Fibroblast of skin of abdomen (primary cell): ENCODE data around the gene B9D1.
A peak's percentile ranks its signal among the peaks of the same experiment; 100 is the strongest.

Experiments used
- DNase-seq: peaks from one replicate; pipeline ENCODE4 v3.0.0-alpha.2; 2013

The B9D1 gene

DNA sequence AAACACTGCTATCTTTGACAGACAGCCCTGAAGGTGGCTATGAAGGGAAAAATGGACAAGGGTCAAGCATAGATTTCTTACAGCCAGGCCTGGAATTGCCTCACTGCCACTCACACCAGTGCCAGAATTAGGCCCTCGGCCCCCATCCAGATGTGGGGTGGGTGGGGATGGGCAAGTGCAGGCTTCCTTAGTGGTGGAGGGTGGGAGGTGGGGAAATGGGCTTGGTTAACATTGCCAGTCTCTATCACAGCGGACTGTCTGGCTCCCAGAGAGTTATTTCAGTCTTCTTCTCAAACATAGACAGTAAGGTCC lies 24.9 kb downstream of the B9D1 start:
- DNase-seq, result no peak

DNA sequence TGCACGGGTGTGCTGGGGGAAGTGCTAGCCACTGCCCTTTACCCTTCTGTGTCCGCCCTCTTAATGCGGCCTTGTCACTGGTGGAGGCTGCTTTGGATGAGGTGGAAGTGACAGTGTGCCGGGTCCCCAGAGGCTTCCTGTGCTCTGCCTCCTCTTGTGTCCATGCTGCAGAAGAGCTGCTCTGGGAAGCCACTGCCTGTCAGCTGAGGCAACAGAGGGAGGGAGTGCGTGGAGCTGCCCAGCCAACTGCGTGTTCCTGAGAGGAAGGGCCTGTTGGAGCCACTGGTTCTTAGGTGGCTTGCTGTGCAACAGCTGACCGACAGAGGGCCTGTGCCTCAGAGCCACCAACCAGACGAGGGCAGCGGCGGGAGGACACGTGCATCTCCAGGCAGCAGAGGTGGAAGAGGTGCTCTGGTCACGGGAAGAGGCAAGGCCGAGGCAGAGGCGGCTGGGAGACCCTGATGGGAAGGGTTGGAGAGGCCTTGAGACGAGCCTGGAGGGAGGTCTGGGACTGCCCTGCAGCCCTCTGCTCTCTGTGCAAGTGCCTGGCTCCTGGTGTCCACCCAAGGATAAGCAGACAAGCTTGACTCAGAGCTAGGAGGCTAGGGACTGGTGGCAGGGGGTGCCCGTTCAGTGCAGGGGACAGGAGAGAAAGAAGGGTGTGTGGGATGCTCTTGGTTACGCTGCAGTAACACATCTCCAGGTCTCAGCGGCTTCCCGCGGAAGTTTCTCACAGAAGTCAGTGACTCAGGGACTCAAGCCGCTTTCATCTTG lies 25.4 kb downstream of the B9D1 start:
- DNase-seq, result no peak

GRCh38 chr17:19335951-19336631 lies 26.4 kb downstream of the B9D1 start:
- no peak for DNase-seq

- DNase-seq, result no peak
Measured at GRCh38 chr17:19334331-19334730, 28.2 kb downstream of the B9D1 start.

DNA sequence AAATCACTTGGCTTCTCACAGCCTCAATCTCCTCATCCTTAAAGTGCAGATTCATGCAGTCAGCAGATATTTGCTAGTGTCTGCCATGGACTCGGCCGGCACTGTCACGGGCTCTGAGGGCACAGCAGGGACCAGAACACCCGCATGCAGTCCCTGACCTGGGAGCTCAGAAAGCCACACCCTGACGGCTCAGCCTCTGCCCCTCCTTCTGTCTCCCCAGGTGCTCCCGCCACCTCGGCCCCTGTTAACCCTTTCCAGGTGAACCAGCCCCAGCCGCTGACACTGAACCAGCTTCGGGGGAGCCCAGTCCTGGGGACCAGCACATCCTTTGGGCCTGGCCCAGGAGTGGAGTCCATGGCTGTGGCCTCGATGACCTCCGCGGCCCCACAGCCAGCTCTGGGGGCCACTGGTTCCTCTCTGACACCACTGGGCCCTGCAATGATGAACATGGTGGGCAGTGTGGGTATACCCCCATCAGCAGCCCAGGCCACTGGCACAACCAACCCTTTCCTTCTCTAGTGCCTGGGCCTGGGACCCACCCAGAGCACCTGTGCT lies 28.7 kb downstream of the B9D1 start:
- DNase-seq, result no peak

GRCh38 chr17:19333132-19333440 lies 29.4 kb downstream of the B9D1 start:
- no peak for DNase-seq

- no peak for DNase-seq
Measured at GRCh38 chr17:19332371-19333131, 30.0 kb downstream of the B9D1 start.

DNA sequence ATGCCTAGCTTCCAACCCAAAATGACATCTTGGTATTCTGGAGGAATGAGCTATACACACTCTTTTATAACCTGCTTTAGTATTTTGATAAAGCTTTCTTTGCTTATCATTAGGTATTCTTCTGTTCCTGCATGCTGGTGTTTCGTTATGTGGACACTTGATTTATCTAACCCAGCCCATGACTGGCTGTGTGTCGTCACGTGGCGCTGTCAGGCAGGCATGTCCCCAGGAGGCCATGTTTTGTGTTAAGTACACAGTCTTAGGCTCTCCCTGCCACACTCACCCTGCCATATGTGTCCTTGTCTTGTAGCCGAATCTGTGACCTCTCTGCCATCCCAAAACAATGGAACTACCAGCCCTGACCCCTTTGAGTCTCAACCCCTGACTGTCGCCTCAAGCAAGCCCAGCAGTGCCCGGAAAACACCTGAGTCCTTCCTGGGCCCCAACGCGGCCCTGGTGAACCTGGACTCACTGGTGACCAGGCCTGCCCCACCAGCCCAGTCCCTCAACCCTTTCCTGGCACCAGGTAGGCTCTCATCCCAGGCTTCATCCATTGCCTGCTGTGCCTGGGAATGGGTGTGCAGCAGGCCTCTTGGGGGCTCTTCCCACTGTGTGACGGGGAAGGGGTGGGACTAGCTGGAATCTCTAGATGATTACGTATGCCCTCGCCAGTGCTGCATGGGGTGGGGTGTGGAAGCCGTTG lies 30.8 kb downstream of the B9D1 start:
- no peak for DNase-seq

- DNase-seq, result peak; percentile 86
Measured at GRCh38 chr17:19331134-19331533, 31.4 kb downstream of the B9D1 start.

DNA sequence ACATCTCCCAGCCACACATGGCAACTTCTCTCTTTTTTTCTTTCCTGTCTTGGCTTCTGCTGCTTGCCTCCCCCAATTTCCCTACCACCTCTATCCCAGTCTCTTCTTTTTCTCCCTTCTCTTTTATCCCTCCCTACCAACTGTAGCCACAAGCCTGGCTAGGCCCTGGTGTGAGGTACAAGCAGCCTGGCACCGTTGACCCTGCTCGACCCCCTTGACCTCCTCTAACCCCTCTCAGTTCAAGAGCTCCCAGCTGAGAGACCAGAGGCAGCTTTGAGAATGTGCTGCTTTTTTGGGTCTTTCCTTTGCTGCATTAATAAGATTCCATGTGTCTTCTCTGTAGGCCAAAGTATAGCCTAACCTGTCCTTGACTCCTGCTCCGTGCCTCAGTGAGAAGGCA lies 32.3 kb downstream of the B9D1 start:
- DNase-seq, result no peak

DNA sequence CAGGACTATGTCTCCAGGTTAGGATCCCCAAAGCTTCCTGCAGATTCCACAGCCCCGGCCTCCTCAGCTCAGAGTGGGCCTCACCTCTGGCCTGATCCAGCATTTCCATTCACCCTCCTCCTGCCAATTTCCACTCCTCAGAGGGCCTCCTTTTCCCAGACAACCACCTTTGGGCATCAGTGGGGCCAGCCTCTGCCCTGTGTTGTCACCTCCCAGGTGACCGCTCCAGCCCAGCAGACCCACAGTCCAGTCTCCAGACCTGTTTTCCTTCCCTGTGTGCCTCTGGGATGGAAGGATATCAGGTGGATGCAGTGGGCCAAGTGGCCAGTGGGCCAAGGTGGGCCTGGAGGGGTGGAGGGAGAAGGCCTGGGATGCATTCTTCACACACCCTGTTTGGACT lies 32.7 kb downstream of the B9D1 start:
- DNase-seq, result no peak

GRCh38 chr17:19329136-19329535 lies 33.4 kb downstream of the B9D1 start:
- DNase-seq, result no peak

DNA sequence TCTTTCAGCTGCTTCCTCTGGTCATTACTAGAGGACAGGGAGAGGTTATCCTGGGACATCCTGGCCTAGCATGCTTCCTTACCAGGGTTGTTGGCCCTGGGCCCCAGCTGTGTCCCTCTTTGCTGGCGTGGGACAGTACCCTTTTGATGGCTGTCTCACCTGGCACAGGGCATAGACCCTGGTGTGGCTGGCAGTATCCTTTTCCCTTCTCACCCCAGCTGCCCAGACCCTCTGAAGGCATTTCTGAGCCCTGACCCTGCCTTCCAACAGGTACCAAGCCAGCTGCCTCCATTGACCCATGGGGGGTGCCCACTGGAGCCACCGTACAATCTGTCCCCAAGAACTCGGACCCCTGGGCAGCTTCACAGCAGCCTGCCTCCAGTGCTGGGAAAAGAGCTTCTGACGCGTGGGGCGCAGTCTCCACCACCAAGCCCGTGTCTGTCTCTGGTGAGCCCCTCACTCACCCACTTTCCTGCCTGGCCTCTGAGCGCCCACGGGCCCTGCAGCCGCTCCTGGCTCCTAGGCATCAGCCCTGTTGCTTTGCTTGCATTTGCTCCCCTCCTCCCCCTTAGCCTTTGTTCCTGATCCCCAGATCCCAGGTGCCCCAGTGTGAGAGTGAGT lies 34.0 kb downstream of the B9D1 start:
- no peak for DNase-seq

DNA sequence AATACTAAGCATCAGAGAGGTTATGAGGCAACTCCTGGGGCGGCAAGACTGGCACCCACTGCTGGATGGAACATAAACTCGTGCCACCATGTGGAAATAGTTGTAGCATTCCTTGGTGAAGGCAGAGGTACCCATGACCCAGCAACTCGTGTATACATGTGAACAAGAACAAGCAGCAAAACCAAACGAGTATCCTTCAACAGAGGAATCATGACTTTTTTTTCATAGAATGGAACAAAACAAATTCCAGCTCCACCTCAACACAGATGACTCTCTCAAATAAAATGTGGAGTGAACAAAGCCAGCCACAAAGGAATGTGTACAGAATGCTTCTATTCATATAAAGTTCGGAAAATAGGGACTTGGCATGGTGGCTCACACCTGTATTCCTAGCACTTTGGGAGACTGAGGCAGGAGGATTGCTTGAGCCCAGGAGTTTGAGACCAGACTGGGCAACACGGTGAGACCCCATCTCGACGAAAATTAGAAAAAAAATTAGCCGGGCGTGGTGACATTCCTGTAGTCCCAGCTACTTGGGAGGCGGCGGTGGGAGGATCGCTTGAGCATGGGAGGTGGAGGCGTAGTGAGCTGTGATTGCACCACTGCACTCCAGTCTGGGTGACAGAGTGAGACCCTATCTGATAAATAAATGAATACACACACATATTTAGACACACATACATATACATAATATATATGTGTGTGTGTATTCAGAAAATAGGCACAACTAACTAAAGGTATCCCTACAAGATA lies 35.3 kb downstream of the B9D1 start:
- peak; percentile 88 for DNase-seq

DNA sequence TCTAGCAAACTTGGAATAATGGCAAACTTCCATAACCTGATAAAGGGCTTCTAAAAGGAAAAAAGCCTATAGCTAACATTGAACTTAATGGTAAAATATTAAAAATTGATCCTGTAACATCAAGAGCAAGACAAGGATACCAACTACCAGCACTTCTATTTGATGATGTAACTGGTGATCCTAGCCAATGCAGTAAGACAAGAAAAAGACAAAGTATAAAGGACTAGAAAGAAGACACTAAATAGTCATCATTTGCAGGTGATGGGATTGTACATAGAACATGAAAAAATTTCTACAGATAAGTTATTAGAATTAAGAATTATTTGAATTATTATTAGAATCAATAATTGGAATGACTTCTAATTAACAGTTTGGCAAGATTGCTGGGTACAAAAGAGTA lies 37.0 kb downstream of the B9D1 start:
- no peak for DNase-seq

- DNase-seq, result no peak
Measured at GRCh38 chr17:19322861-19323260, 39.7 kb downstream of the B9D1 start.

DNA sequence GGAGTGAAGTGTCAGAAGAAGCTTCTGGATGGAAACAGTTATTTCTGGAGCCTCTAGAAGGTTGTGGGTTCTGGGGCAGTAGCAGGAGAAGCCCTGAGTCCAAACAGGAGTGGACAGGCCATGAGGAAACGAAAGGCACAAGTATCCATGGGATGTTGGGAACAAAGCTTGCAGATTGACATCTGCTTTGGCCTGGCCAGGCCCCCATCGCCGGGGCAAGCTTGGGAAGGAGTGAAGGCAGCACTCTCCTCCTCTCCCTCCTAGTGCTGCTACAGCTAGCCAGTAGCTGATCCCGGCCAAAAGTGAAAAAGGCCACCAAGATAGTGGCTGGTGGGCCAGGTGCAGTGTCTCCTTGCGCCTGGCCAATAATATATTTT lies 40.4 kb downstream of the B9D1 start:
- DNase-seq, result no peak

- DNase-seq, result no peak
Measured at GRCh38 chr17:19321481-19322128, 40.9 kb downstream of the B9D1 start.

GRCh38 chr17:19320876-19321275 lies 41.6 kb downstream of the B9D1 start:
- no peak for DNase-seq

GRCh38 chr17:19319771-19320505 lies 42.6 kb downstream of the B9D1 start:
- no peak for DNase-seq

DNA sequence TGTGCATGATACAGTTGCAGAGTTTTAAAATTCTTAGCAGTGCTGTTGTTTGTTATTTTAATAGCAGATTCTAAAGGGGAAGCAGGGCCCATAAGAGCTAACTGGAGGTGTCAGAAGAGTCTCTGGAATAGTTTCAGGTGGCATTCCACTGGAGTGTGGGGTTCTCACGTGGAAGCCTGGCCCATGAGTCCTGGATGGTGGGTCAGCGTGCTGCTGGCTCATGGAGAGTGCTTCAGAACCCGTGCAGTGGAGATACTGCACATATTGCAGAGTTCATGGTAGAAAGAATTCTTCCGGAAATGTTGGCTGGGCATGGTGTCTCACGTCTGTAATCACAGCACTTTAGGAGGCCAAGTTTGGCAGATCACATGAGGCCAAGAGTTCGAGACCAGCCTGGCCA lies 43.9 kb downstream of the B9D1 start:
- DNase-seq, result no peak
